ENCODE results near the gene PODN.

PODN gene

GRCh38 chr1:53073287-53073686 is 11.3 kb downstream of the PODN start:
- DNase-seq (ENCODE audit: low read depth in 1 of 2, low spot score in 1 of 2): no peak
- TF ChIP-seq GABPA (IDR thresholded peaks at IDR 0.05; ENCODE audit: low read depth) (no peak), REST (IDR thresholded peaks at IDR 0.05; ENCODE audit: insufficient replicate concordance, low read depth) (no peak), CTCF (IDR thresholded peaks at IDR 0.05; ENCODE audit: insufficient read depth, low read length) (no peak), SPI1 (IDR thresholded peaks at IDR 0.05; ENCODE audit: borderline replicate concordance, low read depth) (no peak), POLR2AphosphoS5 (IDR thresholded peaks at IDR 0.05; ENCODE audit: low read depth) (no peak)
- H3K27me3 ChIP-seq (ENCODE audit: insufficient read depth, poor library complexity, severe bottlenecking): no peaks in the 10 kb centered on the region
- no peak overlapping the region for H3K4me3 ChIP-seq (replicated peaks; ENCODE audit: insufficient read depth, low read length)
- no peak overlapping the region for H3K27ac ChIP-seq (replicated peaks)

GRCh38 chr1:53073868-53074311 is 11.9 kb downstream of the PODN start:
- DNase-seq (ENCODE audit: low read depth in 1 of 2, low spot score in 1 of 2): no peak
- H3K27ac ChIP-seq (replicated peaks): no peak overlapping the region
- H3K4me3 ChIP-seq (replicated peaks; ENCODE audit: insufficient read depth, low read length): no peak overlapping the region
- no peaks in the 10 kb centered on the region for H3K27me3 ChIP-seq (ENCODE audit: insufficient read depth, poor library complexity, severe bottlenecking)
- TF ChIP-seq SPI1 (IDR thresholded peaks at IDR 0.05; ENCODE audit: borderline replicate concordance, low read depth) (no peak), CTCF (IDR thresholded peaks at IDR 0.05; ENCODE audit: insufficient read depth, low read length) (no peak), POLR2AphosphoS5 (IDR thresholded peaks at IDR 0.05; ENCODE audit: low read depth) (no peak), GABPA (IDR thresholded peaks at IDR 0.05; ENCODE audit: low read depth) (no peak), REST (IDR thresholded peaks at IDR 0.05; ENCODE audit: insufficient replicate concordance, low read depth) (no peak)

GRCh38 chr1:53074313-53075154 is 12.5 kb downstream of the PODN start:
- TF ChIP-seq SPI1 (IDR thresholded peaks at IDR 0.05; ENCODE audit: borderline replicate concordance, low read depth) (no peak), GABPA (IDR thresholded peaks at IDR 0.05; ENCODE audit: low read depth) (no peak), CTCF (IDR thresholded peaks at IDR 0.05; ENCODE audit: insufficient read depth, low read length) (no peak), REST (IDR thresholded peaks at IDR 0.05; ENCODE audit: insufficient replicate concordance, low read depth) (no peak), POLR2AphosphoS5 (IDR thresholded peaks at IDR 0.05; ENCODE audit: low read depth) (no peak)
- Histone ChIP-seq H3K27ac (replicated peaks) (no peak overlapping the region), H3K4me3 (replicated peaks; ENCODE audit: insufficient read depth, low read length) (no peak overlapping the region), H3K27me3 (ENCODE audit: insufficient read depth, poor library complexity, severe bottlenecking) (no peaks in the 10 kb centered on the region)
- no peak for DNase-seq (ENCODE audit: low read depth in 1 of 2, low spot score in 1 of 2)

Data from HL-60 (cell line).